ENCODE results near the gene DNAH17. TPM values are rescaled to one million over a fixed set of nuclear protein-coding genes. Genes with fewer than 3 reads are reported as not detected.

DNAH17 gene
- total RNA-seq, 2 donors from 2014 or later: 0.87 to 6.9 TPM

GRCh38 chr17:78431692-78431958 lies 145.6 kb downstream of the DNAH17 start:
- H3K4me1 ChIP-seq (replicated peaks): no peaks in the 10 kb centered on the region
- H3K9me3 ChIP-seq: no peaks in the 10 kb centered on the region
- no peaks in the 10 kb centered on the region for H3K36me3 ChIP-seq
- TF ChIP-seq POLR2AphosphoS5 (IDR thresholded peaks at IDR 0.05): no peak
- no peak for TF ChIP-seq POLR2A (IDR thresholded peaks at IDR 0.05)
- TF ChIP-seq, protein P1, sequence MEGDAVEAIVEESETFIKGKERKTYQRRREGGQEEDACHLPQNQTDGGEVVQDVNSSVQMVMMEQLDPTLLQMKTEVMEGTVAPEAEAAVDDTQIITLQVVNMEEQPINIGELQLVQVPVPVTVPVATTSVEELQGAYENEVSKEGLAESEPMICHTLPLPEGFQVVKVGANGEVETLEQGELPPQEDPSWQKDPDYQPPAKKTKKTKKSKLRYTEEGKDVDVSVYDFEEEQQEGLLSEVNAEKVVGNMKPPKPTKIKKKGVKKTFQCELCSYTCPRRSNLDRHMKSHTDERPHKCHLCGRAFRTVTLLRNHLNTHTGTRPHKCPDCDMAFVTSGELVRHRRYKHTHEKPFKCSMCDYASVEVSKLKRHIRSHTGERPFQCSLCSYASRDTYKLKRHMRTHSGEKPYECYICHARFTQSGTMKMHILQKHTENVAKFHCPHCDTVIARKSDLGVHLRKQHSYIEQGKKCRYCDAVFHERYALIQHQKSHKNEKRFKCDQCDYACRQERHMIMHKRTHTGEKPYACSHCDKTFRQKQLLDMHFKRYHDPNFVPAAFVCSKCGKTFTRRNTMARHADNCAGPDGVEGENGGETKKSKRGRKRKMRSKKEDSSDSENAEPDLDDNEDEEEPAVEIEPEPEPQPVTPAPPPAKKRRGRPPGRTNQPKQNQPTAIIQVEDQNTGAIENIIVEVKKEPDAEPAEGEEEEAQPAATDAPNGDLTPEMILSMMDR (IDR thresholded peaks at IDR 0.05): no peak
- no peak overlapping the region for H3K27ac ChIP-seq
- no peaks in the 10 kb centered on the region for H3K27me3 ChIP-seq (replicated peaks; ENCODE audit: insufficient read depth)
- intact Hi-C loops (cut with DNase I): no loop called here
- H3K4me3 ChIP-seq: no peak overlapping the region
- no peak for DNase-seq (ENCODE audit: low spot score)
- WGBS: 91% methylated on average over 11 of the region's 11 CpGs

DNA sequence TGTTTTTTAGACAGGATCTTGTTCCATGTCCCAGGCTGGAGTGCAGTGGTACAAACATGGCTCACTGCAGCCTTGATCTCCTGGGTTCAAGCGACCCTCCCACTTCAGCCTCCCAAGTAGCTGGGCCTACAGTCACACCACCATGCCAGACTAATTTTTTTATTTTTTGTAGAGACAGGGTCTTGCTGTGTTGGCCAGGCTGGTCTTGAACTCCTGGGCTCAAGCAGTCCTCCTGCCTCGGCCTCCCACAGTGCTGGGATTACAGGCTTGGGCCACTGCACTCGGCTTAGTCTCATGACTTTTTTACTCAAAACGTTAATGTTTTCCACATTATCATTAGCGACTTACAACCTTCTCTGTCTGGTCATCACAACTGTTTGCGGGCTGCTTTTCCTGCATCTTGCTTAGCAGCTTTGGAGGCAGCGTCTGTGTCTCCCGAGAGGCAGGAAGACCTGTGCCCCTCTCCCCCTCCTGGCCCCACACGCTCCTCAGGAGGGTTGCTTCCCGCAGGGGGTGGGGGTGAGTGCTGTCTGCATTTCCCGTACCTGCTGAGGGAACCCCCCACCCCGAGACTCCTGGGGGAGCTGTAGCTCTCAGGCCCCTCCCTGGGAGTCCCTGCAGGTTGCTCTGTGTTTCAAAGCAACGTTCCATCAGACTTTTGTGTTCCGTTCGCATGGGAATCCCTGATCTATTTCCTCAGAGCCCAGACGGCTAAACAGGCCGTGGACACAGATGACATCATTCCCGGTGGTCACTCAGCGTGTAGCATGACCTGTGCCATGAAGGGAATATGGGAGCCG lies 146.1 kb downstream of the DNAH17 start:
- H3K27ac ChIP-seq: no peak overlapping the region
- TF ChIP-seq POLR2A (IDR thresholded peaks at IDR 0.05) (no peak), POLR2AphosphoS5 (IDR thresholded peaks at IDR 0.05) (no peak)
- TF ChIP-seq, protein P1 (IDR thresholded peaks at IDR 0.05): no peak
- intact Hi-C loops (cut with DNase I): no loop called here
- H3K36me3 ChIP-seq: no peaks in the 10 kb centered on the region
- H3K4me3 ChIP-seq: no peak overlapping the region
- no peaks in the 10 kb centered on the region for H3K27me3 ChIP-seq (replicated peaks; ENCODE audit: insufficient read depth)
- no peaks in the 10 kb centered on the region for H3K4me1 ChIP-seq (replicated peaks)
- WGBS: 72% methylated on average over 20 of the region's 20 CpGs
- H3K9me3 ChIP-seq: no peaks in the 10 kb centered on the region
- DNase-seq (ENCODE audit: low spot score): no peak

- no peak for DNase-seq (ENCODE audit: low spot score)
- no peaks in the 10 kb centered on the region for H3K4me1 ChIP-seq (replicated peaks)
- intact Hi-C loops (cut with DNase I): no loop called here
- H3K27ac ChIP-seq: peak overlapping the region; percentile 2 to 14
- H3K27me3 ChIP-seq (replicated peaks; ENCODE audit: insufficient read depth): no peaks in the 10 kb centered on the region
- WGBS: 79% methylated on average over 10 of the region's 10 CpGs
- TF ChIP-seq POLR2A (IDR thresholded peaks at IDR 0.05) (no peak), POLR2AphosphoS5 (IDR thresholded peaks at IDR 0.05) (no peak)
- TF ChIP-seq, protein P1 (IDR thresholded peaks at IDR 0.05): no peak
- no peaks in the 10 kb centered on the region for H3K9me3 ChIP-seq
- no peak overlapping the region for H3K4me3 ChIP-seq
- no peaks in the 10 kb centered on the region for H3K36me3 ChIP-seq
These were observed 147.6 kb downstream of the DNAH17 start for GRCh38 chr17:78429618-78429995.

- WGBS: 57% methylated on average over 24 of the region's 24 CpGs
- no peak overlapping the region for H3K4me3 ChIP-seq
- H3K4me1 ChIP-seq (replicated peaks): no peaks in the 10 kb centered on the region
- intact Hi-C loops (cut with DNase I): no loop called here
- TF ChIP-seq POLR2AphosphoS5 (IDR thresholded peaks at IDR 0.05): peak; percentile 71
- no peak for TF ChIP-seq POLR2A (IDR thresholded peaks at IDR 0.05)
- TF ChIP-seq, protein P1 (IDR thresholded peaks at IDR 0.05): no peak
- DNase-seq (ENCODE audit: low spot score): peak; percentile 68
- H3K27ac ChIP-seq: peak overlapping the region; percentile 14 to 42
- no peaks in the 10 kb centered on the region for H3K27me3 ChIP-seq (replicated peaks; ENCODE audit: insufficient read depth)
- no peaks in the 10 kb centered on the region for H3K9me3 ChIP-seq
- no peaks in the 10 kb centered on the region for H3K36me3 ChIP-seq
These were observed 148.2 kb downstream of the DNAH17 start for GRCh38 chr17:78428836-78429617.
